B cell (primary cell): ENCODE measurements around the gene FMNL1. TPM values are rescaled to one million over a fixed set of nuclear protein-coding genes. Genes with fewer than 3 reads are reported as not detected.

ENCODE experiments used
- ATAC-seq: fragments of 200-7000 bp; cut with Tn5 transposase; one replicate; pipeline ENCODE4 v1.10.0; 2021; ENCODE audit warnings: low read depth, mild to moderate bottlenecking, moderate number of reproducible peaks, moderate library complexity
- CTCF ChIA-PET: fragments of 350-600 bp; sonication (Branson Sonifier 250); formaldehyde crosslinking; loops from one replicate; lab custom pipeline; 2021; ENCODE audit warnings: antibody characterized with exemption, inconsistent platforms; lab: Charles Lee
- POLR2A ChIA-PET: fragments of 350-600 bp; sonication (Branson Sonifier 250); formaldehyde crosslinking; loops from one replicate; lab custom pipeline; 2021; ENCODE audit warnings: antibody characterized with exemption; lab: Charles Lee
- DNase-seq: peaks from one replicate; pipeline ENCODE4 v3.0.0; 2013
- H2AFZ ChIP-seq: 2 replicates; pipeline ENCODE4 v1.6.1; 2012; ENCODE audit warnings: mild to moderate bottlenecking, low read depth, low read length; ENCODE audit not compliant: insufficient read depth, poor library complexity, severe bottlenecking
- H3K27ac ChIP-seq, 2 donors: 1 replicate in 1 of 2; 2 replicates in 1 of 2; pipeline ENCODE4 v1.5.1; 2012 to 2013; ENCODE audit warnings: low read length in 2 of 2, mild to moderate bottlenecking in 2 of 2, moderate library complexity in 1 of 2
- H3K27me3 ChIP-seq, 4 experiments: fragments of 200-600 bp in 1 of 4; sonication (generic) in 1 of 4; replicated peaks in 1 of 4; 1 replicate in 2 of 4; 2 replicates in 2 of 4; pipeline versions ENCODE4 v1.6.1 to v1.7.0; 2013 to 2016; ENCODE audit warnings: low read length in 3 of 4, mild to moderate bottlenecking in 2 of 4, mixed read lengths in 1 of 4, moderate library complexity in 1 of 4; ENCODE audit not compliant: insufficient read depth in 4 of 4, control insufficient read depth in 3 of 4; ENCODE audit errors: control extremely low read depth in 1 of 4
- H3K36me3 ChIP-seq, 2 experiments: replicated peaks in 1 of 2; 1 replicate in 1 of 2; 2 replicates in 1 of 2; pipeline versions ENCODE4 v1.6.1 to v1.7.1; 2013; ENCODE audit warnings: low read length in 1 of 2; ENCODE audit not compliant: insufficient read depth in 2 of 2, control insufficient read depth in 1 of 2; ENCODE audit errors: control extremely low read depth in 1 of 2, extremely low read depth in 1 of 2
- H3K4me1 ChIP-seq, 2 donors: fragments of 200-600 bp in 1 of 2; sonication (generic) in 1 of 2; 1 replicate in 1 of 2; 2 replicates in 1 of 2; pipeline versions ENCODE4 v1.5.1 to v1.6.1; 2013 to 2017; ENCODE audit warnings: low read length in 2 of 2; ENCODE audit not compliant: control insufficient read depth in 2 of 2, insufficient read depth in 2 of 2
- H3K4me2 ChIP-seq: replicated peaks from 2 replicates; pipeline ENCODE3; 2012; ENCODE audit warnings: mild to moderate bottlenecking, low read depth, low read length; ENCODE audit not compliant: poor library complexity, severe bottlenecking
- H3K4me3 ChIP-seq, 5 experiments: fragments of 200-600 bp in 1 of 5; sonication (generic) in 1 of 5; 1 replicate in 3 of 5; 2 replicates in 2 of 5; pipeline versions ENCODE4 v1.5.1 to v1.7.0; 2011 to 2016; ENCODE audit warnings: low read length in 4 of 5, mild to moderate bottlenecking in 4 of 5, low read depth in 2 of 5, control low read depth in 1 of 5, moderate library complexity in 1 of 5; ENCODE audit not compliant: insufficient read depth in 1 of 5; ENCODE audit errors: control extremely low read depth in 1 of 5, extremely low read depth in 1 of 5
- H3K79me2 ChIP-seq: fragments of 200-600 bp; sonication (generic); one replicate; pipeline ENCODE4 v1.6.0; 2016; ENCODE audit warnings: low read length; ENCODE audit not compliant: control insufficient read depth, insufficient read depth
- H3K9ac ChIP-seq: fragments of 200-600 bp; sonication (generic); 2 replicates; pipeline ENCODE4 v1.6.1; 2017; ENCODE audit warnings: mild to moderate bottlenecking, low read length, moderate library complexity
- H3K9me3 ChIP-seq, 3 donors: one replicate each; pipeline versions ENCODE4 v1.6.1 to v1.7.1; 2013; ENCODE audit warnings: low read length in 2 of 3; ENCODE audit not compliant: control insufficient read depth in 2 of 3, insufficient read depth in 1 of 3; ENCODE audit errors: control extremely low read depth in 1 of 3
- H4K20me1 ChIP-seq: 2 replicates; pipeline ENCODE4 v1.6.0; 2012; ENCODE audit warnings: mild to moderate bottlenecking, low read length; ENCODE audit not compliant: insufficient read depth, control insufficient read depth, poor library complexity, severe bottlenecking
- H3K27ac Mint-ChIP-seq: one replicate; pipeline ENCODE4 v1.8.0; 2021; ENCODE audit warnings: mixed read lengths
- H3K27me3 Mint-ChIP-seq: one replicate; pipeline ENCODE4 v1.8.0; 2021; ENCODE audit warnings: mixed read lengths
- H3K4me1 Mint-ChIP-seq: one replicate; pipeline ENCODE4 v1.8.0; 2021; ENCODE audit warnings: mixed read lengths
- H3K4me3 Mint-ChIP-seq: one replicate; pipeline ENCODE4 v1.8.0; 2021; ENCODE audit warnings: mixed read lengths
- H3K9me3 Mint-ChIP-seq: one replicate; pipeline ENCODE4 v1.8.0; 2022; ENCODE audit warnings: mixed read lengths; ENCODE audit not compliant: insufficient read depth
- EZH2 ChIP-seq: IDR thresholded peaks from 2 replicates; pipeline ENCODE4 v1.6.1; 2012; ENCODE audit warnings: borderline replicate concordance, low read depth, mild to moderate bottlenecking, moderate library complexity, low read length; ENCODE audit not compliant: insufficient read depth, poor library complexity, severe bottlenecking
- WGBS: methylation state at CpG from one replicate; pipeline ENCODE4 v1.1.5; 2013; ENCODE audit warnings: missing lambda C conversion rate; ENCODE audit not compliant: insufficient coverage; 5-methylcytosine and 5-hydroxymethylcytosine counted together
- intact Hi-C: fragments of 100-400 bp; cut with micrococcal nuclease; formaldehyde crosslinking; loops from one replicate; pipeline ENCODE4 v1.10.0; 2022
- polyA plus RNA-seq: library from polyadenylated mRNA; depleted of rRNA; stranded (reverse); fragments of >200 nt; gene quantifications from 2 replicates; pipeline ENCODE4 v1.2.3, GENCODE V29; 2012
- total RNA-seq, 2 donors: library from RNA; stranded (reverse); fragments of 120-200 nt in 1 of 2; gene quantifications; 1 replicate in 1 of 2; 2 replicates in 1 of 2; pipeline versions ENCODE4 v1.2.3 to v1.2.4, GENCODE V29; 2013 to 2022
- TF ChIP-seq, protein P1 (sequence below): fragments of 200-600 bp; IDR thresholded peaks from one replicate; pipeline ENCODE4 v1.8.0; 2022; ENCODE audit warnings: antibody characterized with exemption, mild to moderate bottlenecking

The FMNL1 gene
- total and polyA plus RNA-seq, 2 donors (not counting 1 experiment from before 2014, with no cell fraction given): 386 to 663 TPM

DNA sequence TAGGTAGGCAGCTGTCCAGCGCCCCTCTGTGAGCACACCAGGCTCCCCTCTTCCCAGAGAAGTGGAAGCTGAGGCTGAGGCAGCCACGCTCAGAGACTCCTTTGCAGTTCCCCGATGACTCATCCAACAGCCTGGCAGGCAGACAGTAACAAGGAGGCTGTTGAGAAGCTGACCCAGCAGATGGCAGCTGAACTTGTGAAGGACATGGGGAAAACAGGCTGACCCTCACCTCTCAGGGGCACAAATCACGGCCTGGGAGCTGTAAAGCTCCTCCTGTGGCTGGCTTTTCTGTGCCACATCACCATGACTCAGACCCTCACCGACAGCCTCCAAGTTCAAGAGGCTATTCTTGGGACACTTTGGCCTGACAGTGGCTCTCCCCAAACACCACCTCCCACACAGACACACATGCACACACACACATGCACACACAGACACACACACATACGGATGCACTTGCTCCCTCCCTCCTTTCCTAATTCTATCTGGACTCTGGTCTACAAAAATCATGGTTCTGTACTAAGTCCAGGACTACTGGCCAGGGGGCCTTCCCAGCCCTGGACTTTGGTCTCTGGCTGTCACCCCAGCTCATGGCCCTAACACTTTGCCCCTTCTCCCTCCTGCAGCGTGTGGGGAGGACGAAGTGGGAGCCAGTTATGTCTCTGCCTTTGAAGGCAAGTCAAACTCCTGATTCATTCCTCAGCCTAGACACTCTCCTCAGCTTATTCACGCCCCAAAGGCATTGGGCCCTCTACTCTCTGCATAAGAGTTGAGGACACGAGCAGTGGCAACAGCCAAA lies 71.9 kb downstream of the FMNL1 start:
- H3K9ac ChIP-seq: no peak overlapping the region
- intact Hi-C loops: no loop called here
- Mint-ChIP-seq H3K4me3 (peak overlapping the region; percentile 56), H3K9me3 (no peaks in the 10 kb centered on the region), H3K27ac (peak overlapping the region; percentile 86), H3K27me3 (no peaks in the 10 kb centered on the region), H3K4me1 (peaks cover 78% of the 10 kb centered on the region)
- no peak overlapping the region for H2AFZ ChIP-seq
- ATAC-seq: no peak
- peaks cover 95% of the 10 kb centered on the region for H3K79me2 ChIP-seq
- no peaks in the 10 kb centered on the region for H3K27me3 ChIP-seq
- DNase-seq: no peak
- peaks cover 85% of the 10 kb centered on the region for H4K20me1 ChIP-seq
- peaks cover 75 to 84% of the 10 kb centered on the region in 2 donors for H3K4me1 ChIP-seq
- H3K36me3 ChIP-seq: peaks cover 3 to 49% of the 10 kb centered on the region in 2 experiments
- ChIA-PET CTCF (interaction anchor here (0.9 to 5.4 kb wide), 14 partner anchors 8 to 158 kb away, joined by 3 to 44 read pairs (median 4); partner anchors contain the start of genes ACBD4 and MAP3K14), POLR2A (interaction anchor here (0.6 kb wide), 1 partner anchor 335 kb away, joined by 5 read pairs; no protein-coding TSS in a partner anchor)
- peaks cover 0 to 6% (median 0%) of the 10 kb centered on the region in 3 donors for H3K9me3 ChIP-seq
- 63% methylated on average over 6 of the region's 10 CpGs for WGBS
- TF ChIP-seq, protein P1, sequence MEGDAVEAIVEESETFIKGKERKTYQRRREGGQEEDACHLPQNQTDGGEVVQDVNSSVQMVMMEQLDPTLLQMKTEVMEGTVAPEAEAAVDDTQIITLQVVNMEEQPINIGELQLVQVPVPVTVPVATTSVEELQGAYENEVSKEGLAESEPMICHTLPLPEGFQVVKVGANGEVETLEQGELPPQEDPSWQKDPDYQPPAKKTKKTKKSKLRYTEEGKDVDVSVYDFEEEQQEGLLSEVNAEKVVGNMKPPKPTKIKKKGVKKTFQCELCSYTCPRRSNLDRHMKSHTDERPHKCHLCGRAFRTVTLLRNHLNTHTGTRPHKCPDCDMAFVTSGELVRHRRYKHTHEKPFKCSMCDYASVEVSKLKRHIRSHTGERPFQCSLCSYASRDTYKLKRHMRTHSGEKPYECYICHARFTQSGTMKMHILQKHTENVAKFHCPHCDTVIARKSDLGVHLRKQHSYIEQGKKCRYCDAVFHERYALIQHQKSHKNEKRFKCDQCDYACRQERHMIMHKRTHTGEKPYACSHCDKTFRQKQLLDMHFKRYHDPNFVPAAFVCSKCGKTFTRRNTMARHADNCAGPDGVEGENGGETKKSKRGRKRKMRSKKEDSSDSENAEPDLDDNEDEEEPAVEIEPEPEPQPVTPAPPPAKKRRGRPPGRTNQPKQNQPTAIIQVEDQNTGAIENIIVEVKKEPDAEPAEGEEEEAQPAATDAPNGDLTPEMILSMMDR: no peak
- TF ChIP-seq EZH2: no peak
- H3K4me3 ChIP-seq: no peak overlapping the region
- H3K4me2 ChIP-seq: no peak overlapping the region
- no peak overlapping the region for H3K27ac ChIP-seq

DNA sequence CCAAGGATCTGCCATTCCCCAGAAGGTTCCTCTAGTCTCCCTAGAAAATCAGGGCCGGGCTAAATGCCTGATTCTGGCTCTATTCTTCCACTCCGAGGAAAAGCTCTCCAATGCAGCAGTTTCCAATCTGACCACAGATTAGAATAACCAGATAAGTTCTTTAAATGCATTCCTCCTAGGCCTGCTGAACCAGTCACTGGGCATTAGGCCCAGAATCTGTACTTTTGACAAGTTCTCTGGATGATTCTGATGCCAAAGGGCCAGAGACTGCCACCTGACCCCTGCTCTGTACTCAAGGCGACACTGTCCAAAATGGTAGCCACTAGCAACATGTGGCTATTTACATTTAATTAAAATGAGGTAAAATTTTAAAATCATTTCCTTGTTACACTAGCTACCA lies 72.8 kb downstream of the FMNL1 start:
- peak overlapping the region in 1 of 2 donors; percentile 34 for H3K27ac ChIP-seq
- Mint-ChIP-seq H3K9me3 (no peaks in the 10 kb centered on the region), H3K4me1 (peaks cover 87% of the 10 kb centered on the region), H3K27ac (no peak overlapping the region), H3K4me3 (no peak overlapping the region), H3K27me3 (no peaks in the 10 kb centered on the region)
- no peak overlapping the region for H3K4me3 ChIP-seq
- ChIA-PET POLR2A (no interaction called here), CTCF (interaction anchor here (1.0 to 5.4 kb wide), 9 partner anchors 11 to 91 kb away, joined by 3 to 44 read pairs (median 9); partner anchors contain the start of gene MAP3K14)
- H3K9ac ChIP-seq: no peak overlapping the region
- peaks cover 0 to 6% (median 0%) of the 10 kb centered on the region in 3 donors for H3K9me3 ChIP-seq
- peaks cover 95% of the 10 kb centered on the region for H3K79me2 ChIP-seq
- peaks cover 84 to 93% of the 10 kb centered on the region in 2 donors for H3K4me1 ChIP-seq
- H2AFZ ChIP-seq: no peak overlapping the region
- peaks cover 3 to 40% of the 10 kb centered on the region in 2 experiments for H3K36me3 ChIP-seq
- no peak for ATAC-seq
- 90% methylated on average over 2 of the region's 3 CpGs for WGBS
- TF ChIP-seq, protein P1: no peak
- TF ChIP-seq EZH2: no peak
- H3K4me2 ChIP-seq: no peak overlapping the region
- intact Hi-C loops: no loop called here
- H3K27me3 ChIP-seq: no peaks in the 10 kb centered on the region
- DNase-seq: no peak
- H4K20me1 ChIP-seq: peaks cover 85% of the 10 kb centered on the region
